PC-3 (cell line): ENCODE data around the gene KCNQ1. TPM values are rescaled to one million over a fixed set of nuclear protein-coding genes. Genes with fewer than 3 reads are reported as not detected.

ENCODE experiments used
- ATAC-seq: fragments of 200-7000 bp; cut with Tn5 transposase; 2 replicates; pipeline ENCODE4 v1.9.1; 2020; ENCODE audit warnings: mild to moderate bottlenecking, moderate library complexity
- BruUV-seq: library from RNA; stranded (reverse); fragments of 400-500 nt; replicated peaks from 2 replicates; lab custom pipeline; 2021; lab: Mats Ljungman, UMichigan
- CTCF ChIA-PET: fragments of 300-600 bp; sonication (Branson Sonifier 250); formaldehyde crosslinking; loops from one replicate; lab custom pipeline; 2022; ENCODE audit warnings: antibody characterized with exemption; lab: Charles Lee
- POLR2A ChIA-PET: fragments of 300-600 bp; sonication (Branson Sonifier 250); formaldehyde crosslinking; loops from one replicate; lab custom pipeline; 2022; ENCODE audit warnings: antibody characterized with exemption; ENCODE audit not compliant: unreplicated experiment; lab: Charles Lee
- DNase-seq: peaks from one replicate; pipeline ENCODE4 v3.0.0-alpha.2; 2015
- H2AFZ ChIP-seq: fragments of 300-600 bp; sonication (generic); 2 replicates; pipeline ENCODE4 v1.6.0; 2016; ENCODE audit warnings: antibody characterized with exemption, low read length
- H3F3A ChIP-seq: fragments of 300-600 bp; sonication (generic); one replicate; pipeline ENCODE4 v1.6.0; 2017; ENCODE audit warnings: antibody characterized with exemption, low read length, control low read depth, mild to moderate bottlenecking; ENCODE audit not compliant: unreplicated experiment
- H3K27ac ChIP-seq: fragments of 300-600 bp; sonication (generic); 2 replicates; pipeline ENCODE4 v1.5.1; 2016; ENCODE audit warnings: mild to moderate bottlenecking, low read length
- H3K27me3 ChIP-seq: fragments of 300-600 bp; sonication (generic); 2 replicates; pipeline ENCODE4 v1.6.1; 2016; ENCODE audit warnings: low read length, mixed read lengths
- H3K36me3 ChIP-seq: fragments of 300-600 bp; sonication (generic); 2 replicates; pipeline ENCODE4 v1.6.1; 2016; ENCODE audit warnings: low read depth, mixed run types, low read length, mixed read lengths
- H3K4me1 ChIP-seq: fragments of 300-600 bp; sonication (generic); 2 replicates; pipeline ENCODE4 v1.5.1; 2016; ENCODE audit warnings: low read length; ENCODE audit not compliant: insufficient read depth
- H3K4me2 ChIP-seq: fragments of 300-600 bp; sonication (generic); 2 replicates; pipeline ENCODE4 v1.6.0; 2016; ENCODE audit warnings: low read length
- H3K4me3 ChIP-seq: fragments of 300-600 bp; sonication (generic); 2 replicates; pipeline ENCODE4 v1.5.1; 2016; ENCODE audit warnings: mild to moderate bottlenecking, low read length, mixed read lengths
- H3K79me2 ChIP-seq: fragments of 300-600 bp; sonication (generic); 2 replicates; pipeline ENCODE4 v1.6.1; 2017; ENCODE audit warnings: low read length, mixed read lengths
- H3K9ac ChIP-seq: fragments of 300-600 bp; sonication (generic); 2 replicates; pipeline ENCODE4 v1.6.0; 2016; ENCODE audit warnings: mild to moderate bottlenecking, low read length
- H3K9me2 ChIP-seq: fragments of 300-600 bp; sonication (generic); replicated peaks from 2 replicates; pipeline ENCODE4 v1.6.1; 2016; ENCODE audit warnings: mixed run types, low read length, mixed read lengths
- H3K9me3 ChIP-seq: fragments of 300-600 bp; sonication (generic); 2 replicates; pipeline ENCODE4 v1.6.1; 2016; ENCODE audit warnings: low read length, mixed read lengths
- H4K20me1 ChIP-seq: fragments of 300-600 bp; sonication (generic); 2 replicates; pipeline ENCODE4 v1.6.1; 2016; ENCODE audit warnings: low read length, mixed read lengths
- CTCF ChIP-seq: fragments of 300-600 bp; sonication (generic); conservative IDR thresholded peaks from 2 replicates; pipeline ENCODE4 v1.5.1; 2017; ENCODE audit warnings: antibody characterized with exemption, low read depth, mild to moderate bottlenecking, low read length
- EZH2 ChIP-seq: fragments of 300-600 bp; sonication (generic); IDR thresholded peaks from one replicate; pipeline ENCODE4 v1.6.1; 2017; ENCODE audit warnings: antibody characterized with exemption, mild to moderate bottlenecking, low read length; ENCODE audit not compliant: unreplicated experiment
- EZH2phosphoT487 ChIP-seq: fragments of 300-600 bp; sonication (generic); IDR thresholded peaks from 2 replicates; pipeline ENCODE4 v1.6.1; 2018; ENCODE audit warnings: mild to moderate bottlenecking, antibody characterized with exemption, low read length, borderline replicate concordance
- intact Hi-C: fragments of 100-400 bp; cut with micrococcal nuclease; formaldehyde crosslinking; loops from 2 replicates; pipeline ENCODE4 v1.9.0; 2023
- total RNA-seq: library from RNA; depleted of rRNA; stranded (reverse); fragments of >200 nt; gene quantifications from 2 replicates; pipeline ENCODE4 v1.2.3, GENCODE V29; 2014

Gene KCNQ1
- total RNA-seq, 1 experiment from 2014 or later: 0.40 TPM

- H3K4me3 ChIP-seq: no peak overlapping the region
- H3K9me2 ChIP-seq: no peaks in the 10 kb centered on the region
- no peak overlapping the region for H2AFZ ChIP-seq
- no peak overlapping the region for H3K27ac ChIP-seq
- H4K20me1 ChIP-seq: no peaks in the 10 kb centered on the region
- ATAC-seq: no peak
- intact Hi-C loops: loop anchor here (5.0 kb wide), 1 partner anchor 221 kb away; no protein-coding TSS in a partner anchor
- no peak overlapping the region for H3K9ac ChIP-seq
- no peak overlapping the region for H3K4me2 ChIP-seq
- POLR2A ChIA-PET: no interaction called here
- CTCF ChIA-PET: no interaction called here
- peaks cover 11% of the 10 kb centered on the region for H3K4me1 ChIP-seq
- peaks cover 31% of the 10 kb centered on the region for H3K79me2 ChIP-seq
- H3K27me3 ChIP-seq: no peaks in the 10 kb centered on the region
- H3K36me3 ChIP-seq: 0 out of 2 replicates have a peak, but pooled peaks cover 5% of the 10 kb centered on the region
- no peaks in the 10 kb centered on the region for H3F3A ChIP-seq
- BruUV-seq: no TSS peak
- no peak for DNase-seq
- TF ChIP-seq EZH2 (no peak), CTCF (no peak), EZH2phosphoT487 (no peak)
- no peaks in the 10 kb centered on the region for H3K9me3 ChIP-seq
These were observed 41.7 kb upstream of the KCNQ1 start for GRCh38 chr11:2402890-2403645.

GRCh38 chr11:2404735-2405196 lies 40.0 kb upstream of the KCNQ1 start:
- TF ChIP-seq EZH2phosphoT487: no peak
- no peak for ATAC-seq
- Histone ChIP-seq H3K9me3 (no peaks in the 10 kb centered on the region), H3K4me2 (no peak overlapping the region), H3K27me3 (no peaks in the 10 kb centered on the region), H3K4me1 (peaks cover 2% of the 10 kb centered on the region; the same call in 1 of the 2 replicates), H3K36me3 (0 out of 2 replicates have a peak, but pooled peaks cover 5% of the 10 kb centered on the region), H3K4me3 (no peak overlapping the region), H2AFZ (no peak overlapping the region), H3K79me2 (peaks cover 22% of the 10 kb centered on the region), H3K9ac (no peak overlapping the region), H3F3A (no peaks in the 10 kb centered on the region), H3K9me2 (no peaks in the 10 kb centered on the region), H3K27ac (no peak overlapping the region), H4K20me1 (no peaks in the 10 kb centered on the region)
- CTCF ChIA-PET: no interaction called here
- no peak for DNase-seq
- POLR2A ChIA-PET: interaction anchor here (0.6 kb wide), 1 partner anchor 28 kb away, joined by 3 read pairs; the partner anchor contains the start of gene CD81
- intact Hi-C loops: loop anchor here (5.0 kb wide), 1 partner anchor 222 kb away; no protein-coding TSS in a partner anchor
- BruUV-seq: no TSS peak

GRCh38 chr11:2406451-2406850 lies 38.4 kb upstream of the KCNQ1 start:
- CTCF ChIA-PET: no interaction called here
- Histone ChIP-seq H3K9me2 (no peaks in the 10 kb centered on the region), H3F3A (no peaks in the 10 kb centered on the region), H3K4me1 (no peaks in the 10 kb centered on the region), H4K20me1 (no peaks in the 10 kb centered on the region), H3K36me3 (0 out of 2 replicates have a peak, but pooled peaks cover 5% of the 10 kb centered on the region), H3K4me2 (no peak overlapping the region), H3K9me3 (no peaks in the 10 kb centered on the region), H3K79me2 (peaks cover 11% of the 10 kb centered on the region), H3K4me3 (no peak overlapping the region), H3K9ac (no peak overlapping the region), H3K27ac (no peak overlapping the region), H2AFZ (no peak overlapping the region), H3K27me3 (no peaks in the 10 kb centered on the region)
- DNase-seq: no peak
- BruUV-seq: no TSS peak
- POLR2A ChIA-PET: no interaction called here
- TF ChIP-seq CTCF (no peak), EZH2phosphoT487 (no peak), EZH2 (no peak)
- intact Hi-C loops: no loop called here
- no peak for ATAC-seq
